Measurements from ENCODE around the gene DIP2C. TPM values are rescaled to one million over a fixed set of nuclear protein-coding genes. Genes with fewer than 3 reads are reported as not detected.

Gene DIP2C
- total and polyA plus RNA-seq, 2 donors = 21.0 to 24.3 TPM

- Histone ChIP-seq H3K27ac (ENCODE audit: low read depth) (no peak overlapping the region), H3K4me1 (ENCODE audit: insufficient read depth) (no peaks in the 10 kb centered on the region), H3K4me3 (ENCODE audit: low read depth, low read length) (no peak overlapping the region), H3K36me3 (ENCODE audit: insufficient read depth) (no peaks in the 10 kb centered on the region)
- DNase-seq (ENCODE audit: extremely low spot score) = no peak
- 94% methylated on average over 24 of the region's 24 CpGs for WGBS
Observed at GRCh38 chr10:364267-364775, 325.1 kb downstream of the DIP2C start.

- DNase-seq (ENCODE audit: extremely low spot score) = no peak
- no peaks in the 10 kb centered on the region for H3K36me3 ChIP-seq (ENCODE audit: insufficient read depth)
- WGBS = 93% methylated on average over 24 of the region's 24 CpGs
- no peaks in the 10 kb centered on the region for H3K4me1 ChIP-seq (ENCODE audit: insufficient read depth)
- H3K4me3 ChIP-seq (ENCODE audit: low read depth, low read length) = no peak overlapping the region
- no peak overlapping the region for H3K27ac ChIP-seq (ENCODE audit: low read depth)
Observed at GRCh38 chr10:363152-363551, 326.3 kb downstream of the DIP2C start.

- H3K4me1 ChIP-seq (ENCODE audit: insufficient read depth) = no peaks in the 10 kb centered on the region
- WGBS = 70% methylated on average over 23 of the region's 23 CpGs
- no peak for DNase-seq (ENCODE audit: extremely low spot score)
- no peak overlapping the region for H3K4me3 ChIP-seq (ENCODE audit: low read depth, low read length)
- no peak overlapping the region for H3K27ac ChIP-seq (ENCODE audit: low read depth)
- H3K36me3 ChIP-seq (ENCODE audit: insufficient read depth) = no peaks in the 10 kb centered on the region
Observed at GRCh38 chr10:361203-362081, 328.0 kb downstream of the DIP2C start.

- Histone ChIP-seq H3K4me3 (ENCODE audit: low read depth, low read length) (no peak overlapping the region), H3K36me3 (ENCODE audit: insufficient read depth) (no peaks in the 10 kb centered on the region), H3K27ac (ENCODE audit: low read depth) (no peak overlapping the region), H3K4me1 (ENCODE audit: insufficient read depth) (no peaks in the 10 kb centered on the region)
- 79% methylated on average over 6 of the region's 6 CpGs for WGBS
- no peak for DNase-seq (ENCODE audit: extremely low spot score)
Observed at GRCh38 chr10:360653-361052, 328.8 kb downstream of the DIP2C start.

- 92% methylated on average over 14 of the region's 14 CpGs for WGBS
- H3K4me3 ChIP-seq (ENCODE audit: low read depth, low read length) = no peak overlapping the region
- no peaks in the 10 kb centered on the region for H3K36me3 ChIP-seq (ENCODE audit: insufficient read depth)
- no peak overlapping the region for H3K27ac ChIP-seq (ENCODE audit: low read depth)
- no peak for DNase-seq (ENCODE audit: extremely low spot score)
- H3K4me1 ChIP-seq (ENCODE audit: insufficient read depth) = no peaks in the 10 kb centered on the region
Observed at GRCh38 chr10:359762-360161, 329.7 kb downstream of the DIP2C start.

- H3K4me3 ChIP-seq (ENCODE audit: low read depth, low read length) = no peak overlapping the region
- DNase-seq (ENCODE audit: extremely low spot score) = no peak
- H3K27ac ChIP-seq (ENCODE audit: low read depth) = no peak overlapping the region
- H3K4me1 ChIP-seq (ENCODE audit: insufficient read depth) = no peaks in the 10 kb centered on the region
- 86% methylated on average over 18 of the region's 18 CpGs for WGBS
- no peaks in the 10 kb centered on the region for H3K36me3 ChIP-seq (ENCODE audit: insufficient read depth)
Observed at GRCh38 chr10:359093-359492, 330.4 kb downstream of the DIP2C start.

- Histone ChIP-seq H3K4me3 (ENCODE audit: low read depth, low read length) (no peak overlapping the region), H3K27ac (ENCODE audit: low read depth) (no peak overlapping the region), H3K4me1 (ENCODE audit: insufficient read depth) (no peaks in the 10 kb centered on the region), H3K36me3 (ENCODE audit: insufficient read depth) (no peaks in the 10 kb centered on the region)
- DNase-seq (ENCODE audit: extremely low spot score) = no peak
- WGBS = 96% methylated on average over 40 of the region's 40 CpGs
Observed at GRCh38 chr10:357201-357950, 332.1 kb downstream of the DIP2C start.

- no peak for DNase-seq (ENCODE audit: extremely low spot score)
- Histone ChIP-seq H3K4me3 (ENCODE audit: low read depth, low read length) (no peak overlapping the region), H3K27ac (ENCODE audit: low read depth) (no peak overlapping the region), H3K36me3 (ENCODE audit: insufficient read depth) (no peaks in the 10 kb centered on the region), H3K4me1 (ENCODE audit: insufficient read depth) (no peaks in the 10 kb centered on the region)
- 88% methylated on average over 8 of the region's 8 CpGs for WGBS
Observed at GRCh38 chr10:356452-356851, 333.0 kb downstream of the DIP2C start.

GRCh38 chr10:354901-355617, 334.4 kb downstream of the DIP2C start:
- no peak overlapping the region for H3K27ac ChIP-seq (ENCODE audit: low read depth)
- WGBS = 89% methylated on average over 20 of the region's 20 CpGs
- DNase-seq (ENCODE audit: extremely low spot score) = no peak
- H3K4me3 ChIP-seq (ENCODE audit: low read depth, low read length) = no peak overlapping the region
- H3K36me3 ChIP-seq (ENCODE audit: insufficient read depth) = peaks cover 2% of the 10 kb centered on the region
- no peaks in the 10 kb centered on the region for H3K4me1 ChIP-seq (ENCODE audit: insufficient read depth)

GRCh38 chr10:352476-353235, 336.8 kb downstream of the DIP2C start:
- no peak overlapping the region for H3K27ac ChIP-seq (ENCODE audit: low read depth)
- 92% methylated on average over 21 of the region's 21 CpGs for WGBS
- peaks cover 2% of the 10 kb centered on the region for H3K36me3 ChIP-seq (ENCODE audit: insufficient read depth)

GRCh38 chr10:351770-352334, 337.6 kb downstream of the DIP2C start:
- no peaks in the 10 kb centered on the region for H3K4me1 ChIP-seq (ENCODE audit: insufficient read depth)
- no peak overlapping the region for H3K27ac ChIP-seq (ENCODE audit: low read depth)
- peaks cover 2% of the 10 kb centered on the region for H3K36me3 ChIP-seq (ENCODE audit: insufficient read depth)
- DNase-seq (ENCODE audit: extremely low spot score) = no peak
- 93% methylated on average over 13 of the region's 13 CpGs for WGBS
- no peak overlapping the region for H3K4me3 ChIP-seq (ENCODE audit: low read depth, low read length)

More at GRCh38 chr10:352476-353235, 336.8 kb downstream of the DIP2C start:
- no peak for DNase-seq (ENCODE audit: extremely low spot score)
- H3K4me3 ChIP-seq (ENCODE audit: low read depth, low read length) = no peak overlapping the region
- H3K4me1 ChIP-seq (ENCODE audit: insufficient read depth) = no peaks in the 10 kb centered on the region

- no peaks in the 10 kb centered on the region for H3K4me1 ChIP-seq (ENCODE audit: insufficient read depth)
- WGBS = 93% methylated on average over 35 of the region's 35 CpGs
- DNase-seq (ENCODE audit: extremely low spot score) = no peak
- H3K27ac ChIP-seq (ENCODE audit: low read depth) = no peak overlapping the region
- peaks cover 2% of the 10 kb centered on the region for H3K36me3 ChIP-seq (ENCODE audit: insufficient read depth)
- H3K4me3 ChIP-seq (ENCODE audit: low read depth, low read length) = no peak overlapping the region
Observed at GRCh38 chr10:350981-351501, 338.4 kb downstream of the DIP2C start.

All from urinary bladder (tissue), 4 donors.